ENCODE data around the gene PATE4.

Gene PATE4

DNA sequence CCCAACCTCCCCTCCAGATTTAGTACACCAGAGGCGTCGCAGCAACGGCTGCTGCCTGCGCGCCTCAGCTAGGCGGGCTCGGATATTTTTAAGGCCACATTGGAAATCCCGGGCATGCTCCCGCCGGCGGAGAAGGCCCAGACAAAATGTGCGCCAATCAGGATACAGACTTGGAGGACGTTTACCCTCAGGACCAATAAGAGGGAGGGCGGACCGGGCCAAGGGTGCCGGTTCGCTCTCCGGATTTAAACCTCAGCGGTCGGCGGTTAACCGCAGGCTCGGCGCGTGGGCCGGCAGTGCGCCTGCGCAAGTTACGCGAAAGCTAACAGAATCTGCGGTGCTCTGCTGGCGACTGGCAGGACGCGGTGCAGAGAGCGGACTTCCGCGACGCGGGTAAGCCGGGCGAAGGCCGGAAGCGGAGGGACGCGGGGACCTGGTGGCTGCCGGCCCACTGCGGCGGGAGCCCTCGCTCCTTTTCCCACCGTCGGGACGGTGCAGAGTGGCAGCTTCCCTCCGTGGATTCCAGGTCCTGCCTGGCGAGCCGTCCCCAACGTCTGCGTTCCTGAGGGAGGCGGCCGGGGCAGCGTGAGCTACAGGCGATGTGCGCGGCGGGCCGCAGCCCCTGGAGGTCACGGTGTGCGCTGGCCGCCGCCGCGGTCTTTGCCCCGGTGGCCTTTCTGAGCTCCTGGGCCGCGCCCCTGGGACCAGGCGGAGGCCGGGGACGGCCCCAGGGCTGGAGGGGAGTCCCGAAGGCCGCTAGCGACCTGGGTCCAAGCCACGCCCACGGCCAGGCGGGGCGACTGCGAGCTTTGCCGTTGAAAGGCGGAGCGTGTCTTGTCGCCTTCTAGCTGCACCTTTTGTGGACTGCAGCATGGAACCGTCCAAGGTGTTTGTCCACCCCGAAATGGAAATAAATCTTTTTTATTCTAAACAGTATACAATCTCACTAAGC lies 54.5 kb downstream of the PATE4 start, which contains the start of gene HYLS1:
TSS of gene HYLS1 (plus strand) at position 296 of the 952 bp plus-strand sequence. CDS start 11,701 bp downstream, outside the sequence.
- peak; percentile 99 for DNase-seq
